Measurements from ENCODE around the gene ZRSR2.

Gene ZRSR2

GRCh38 chrX:15812192-15812938 lies 22.1 kb downstream of the ZRSR2 start:
- no peak for TF ChIP-seq FOXP2 (optimal IDR thresholded peaks at IDR 0.05; ENCODE audit: borderline replicate concordance, extremely low read depth, extremely low read length, insufficient read depth)
- no peak for TF ChIP-seq REST (IDR thresholded peaks at IDR 0.05; ENCODE audit: insufficient read depth in 1 of 2, low read depth in 2 of 2, low read length in 2 of 2)
- TF ChIP-seq POLR2AphosphoS5 (IDR thresholded peaks at IDR 0.05; ENCODE audit: low read depth, low read length) = no peak
- no peak for TF ChIP-seq TAF1 (IDR thresholded peaks at IDR 0.05; ENCODE audit: borderline replicate concordance, insufficient read depth, low read length)
- TF ChIP-seq SIN3A (IDR thresholded peaks at IDR 0.05; ENCODE audit: borderline replicate concordance, insufficient read depth, low read length) = no peak

GRCh38 chrX:15813416-15813815 lies 23.1 kb downstream of the ZRSR2 start:
- no peak for TF ChIP-seq FOXP2 (optimal IDR thresholded peaks at IDR 0.05; ENCODE audit: borderline replicate concordance, extremely low read depth, extremely low read length, insufficient read depth)
- TF ChIP-seq TAF1 (IDR thresholded peaks at IDR 0.05; ENCODE audit: borderline replicate concordance, insufficient read depth, low read length) = no peak
- TF ChIP-seq POLR2AphosphoS5 (IDR thresholded peaks at IDR 0.05; ENCODE audit: low read depth, low read length) = no peak
- TF ChIP-seq REST (IDR thresholded peaks at IDR 0.05; ENCODE audit: insufficient read depth in 1 of 2, low read depth in 2 of 2, low read length in 2 of 2) = no peak
- no peak for TF ChIP-seq SIN3A (IDR thresholded peaks at IDR 0.05; ENCODE audit: borderline replicate concordance, insufficient read depth, low read length)

GRCh38 chrX:15814771-15815365 lies 24.6 kb downstream of the ZRSR2 start:
- TF ChIP-seq POLR2AphosphoS5 (IDR thresholded peaks at IDR 0.05; ENCODE audit: low read depth, low read length) = no peak
- TF ChIP-seq TAF1 (IDR thresholded peaks at IDR 0.05; ENCODE audit: borderline replicate concordance, insufficient read depth, low read length) = no peak
- TF ChIP-seq REST (IDR thresholded peaks at IDR 0.05; ENCODE audit: insufficient read depth in 1 of 2, low read depth in 2 of 2, low read length in 2 of 2) = no peak
- TF ChIP-seq FOXP2 (optimal IDR thresholded peaks at IDR 0.05; ENCODE audit: borderline replicate concordance, extremely low read depth, extremely low read length, insufficient read depth) = no peak
- no peak for TF ChIP-seq SIN3A (IDR thresholded peaks at IDR 0.05; ENCODE audit: borderline replicate concordance, insufficient read depth, low read length)

GRCh38 chrX:15815779-15816437 lies 25.6 kb downstream of the ZRSR2 start:
- TF ChIP-seq SIN3A (IDR thresholded peaks at IDR 0.05; ENCODE audit: borderline replicate concordance, insufficient read depth, low read length) (no peak), TAF1 (IDR thresholded peaks at IDR 0.05; ENCODE audit: borderline replicate concordance, insufficient read depth, low read length) (no peak)

- TF ChIP-seq TAF1 (IDR thresholded peaks at IDR 0.05; ENCODE audit: borderline replicate concordance, insufficient read depth, low read length) = no peak
- no peak for TF ChIP-seq POLR2AphosphoS5 (IDR thresholded peaks at IDR 0.05; ENCODE audit: low read depth, low read length)
- TF ChIP-seq REST (IDR thresholded peaks at IDR 0.05; ENCODE audit: insufficient read depth in 1 of 2, low read depth in 2 of 2, low read length in 2 of 2) = no peak
- TF ChIP-seq SIN3A (IDR thresholded peaks at IDR 0.05; ENCODE audit: borderline replicate concordance, insufficient read depth, low read length) = no peak
- TF ChIP-seq FOXP2 (optimal IDR thresholded peaks at IDR 0.05; ENCODE audit: borderline replicate concordance, extremely low read depth, extremely low read length, insufficient read depth) = no peak
These were observed 26.1 kb downstream of the ZRSR2 start for GRCh38 chrX:15816438-15816809.

Data from PFSK-1 (cell line).